HUDEP-2 (cell line): Measurements from ENCODE around the gene ZNF628.
A peak's percentile ranks its signal among the peaks of the same experiment; 100 is the strongest.

Source experiments
- DNase-seq, 76 experiments: peaks; one replicate each; lab custom pipeline; 2025; ENCODE audit not compliant: unreplicated experiment in 76 of 76; lab: John Stamatoyannopoulos, UW

The ZNF628 gene

DNA sequence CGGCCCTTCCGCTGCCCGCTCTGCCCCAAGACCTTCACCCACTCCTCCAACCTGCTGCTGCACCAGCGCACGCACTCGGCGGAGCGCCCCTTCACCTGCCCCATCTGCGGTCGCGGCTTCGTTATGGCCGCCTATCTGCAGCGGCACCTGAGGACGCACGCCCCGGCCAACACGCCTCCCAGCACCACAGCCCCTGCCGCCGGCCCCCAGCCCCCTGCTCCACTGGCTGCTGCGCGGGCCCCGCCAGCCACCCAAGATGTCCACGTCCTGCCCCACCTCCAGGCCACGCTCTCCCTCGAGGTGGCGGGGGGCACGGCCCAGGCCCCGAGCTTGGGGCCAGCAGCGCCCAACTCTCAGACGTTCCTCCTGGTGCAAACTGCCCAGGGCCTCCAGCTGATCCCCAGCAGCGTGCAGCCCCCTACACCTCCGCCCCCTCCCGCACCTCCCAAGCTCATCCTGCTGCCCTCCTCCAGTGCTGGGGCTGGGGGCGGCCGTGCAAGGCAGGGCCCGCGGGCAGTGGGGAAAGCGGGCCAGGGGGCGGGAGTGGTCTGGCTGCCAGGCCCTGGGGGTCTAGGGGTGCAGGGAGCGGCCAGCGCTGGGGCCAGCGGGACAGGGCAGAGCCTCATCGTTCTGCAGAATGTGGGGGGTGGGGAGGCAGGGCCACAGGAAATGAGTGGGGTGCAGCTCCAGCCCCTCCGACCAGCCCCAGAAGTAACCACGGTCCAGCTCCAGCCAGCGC lies 6.7 kb downstream of the ZNF628 start:
- no peak for DNase-seq

GRCh38 chr19:55483706-55484592 lies 7.5 kb downstream of the ZNF628 start:
- no peak for DNase-seq

DNA sequence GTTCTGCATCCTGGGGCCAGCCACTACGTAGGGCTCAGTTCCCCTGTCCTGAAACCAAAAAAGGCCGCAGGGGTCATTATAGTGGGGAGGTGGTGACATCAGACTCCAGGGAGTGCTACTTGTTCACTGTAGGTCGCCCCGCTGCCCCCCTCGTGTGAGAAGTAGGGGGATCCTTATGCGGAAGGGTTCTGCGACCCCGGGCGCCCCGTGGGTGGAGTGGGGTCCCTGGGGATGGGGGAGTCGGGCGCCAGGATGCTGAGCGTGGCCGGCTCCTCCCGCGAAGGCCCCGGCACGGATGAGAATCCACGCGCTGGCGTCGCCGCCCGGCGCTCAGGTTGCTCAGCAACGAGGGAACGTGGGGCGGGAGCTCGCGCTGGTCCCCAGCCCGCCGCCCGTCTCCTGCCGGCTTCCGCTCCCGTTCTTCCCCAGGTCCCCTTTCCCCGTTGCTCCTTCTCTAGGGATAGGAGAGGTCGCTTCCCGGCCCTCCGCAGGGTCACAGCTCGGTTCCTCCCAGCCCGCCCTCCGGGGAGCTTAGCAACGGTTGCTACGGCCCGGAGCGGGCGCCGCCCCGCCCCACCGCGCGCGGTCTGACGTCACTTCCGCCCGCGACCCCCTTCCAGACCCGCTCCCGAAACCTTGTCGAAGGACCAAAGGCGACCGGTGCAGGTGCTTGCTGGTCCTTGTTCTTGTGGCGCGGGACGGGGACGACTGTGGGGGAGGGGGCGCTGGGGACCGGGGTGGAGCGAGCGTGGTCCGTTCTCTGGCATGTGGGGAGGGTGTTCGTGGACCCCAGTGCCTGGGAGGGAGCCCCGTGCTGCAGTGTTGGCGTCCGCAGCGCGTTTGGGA lies 8.4 kb downstream of the ZNF628 start, which contains the start of gene NAT14:
Gene NAT14 (plus strand): TSS at position 596 of the 846 bp plus-strand sequence. CDS start 521 bp downstream, outside the sequence.
- DNase-seq: peak in 57 of 76 experiments; percentile 18 to 82 (median 60)

GRCh38 chr19:55485439-55486011 lies 9.1 kb downstream of the ZNF628 start:
- DNase-seq: no peak

DNA sequence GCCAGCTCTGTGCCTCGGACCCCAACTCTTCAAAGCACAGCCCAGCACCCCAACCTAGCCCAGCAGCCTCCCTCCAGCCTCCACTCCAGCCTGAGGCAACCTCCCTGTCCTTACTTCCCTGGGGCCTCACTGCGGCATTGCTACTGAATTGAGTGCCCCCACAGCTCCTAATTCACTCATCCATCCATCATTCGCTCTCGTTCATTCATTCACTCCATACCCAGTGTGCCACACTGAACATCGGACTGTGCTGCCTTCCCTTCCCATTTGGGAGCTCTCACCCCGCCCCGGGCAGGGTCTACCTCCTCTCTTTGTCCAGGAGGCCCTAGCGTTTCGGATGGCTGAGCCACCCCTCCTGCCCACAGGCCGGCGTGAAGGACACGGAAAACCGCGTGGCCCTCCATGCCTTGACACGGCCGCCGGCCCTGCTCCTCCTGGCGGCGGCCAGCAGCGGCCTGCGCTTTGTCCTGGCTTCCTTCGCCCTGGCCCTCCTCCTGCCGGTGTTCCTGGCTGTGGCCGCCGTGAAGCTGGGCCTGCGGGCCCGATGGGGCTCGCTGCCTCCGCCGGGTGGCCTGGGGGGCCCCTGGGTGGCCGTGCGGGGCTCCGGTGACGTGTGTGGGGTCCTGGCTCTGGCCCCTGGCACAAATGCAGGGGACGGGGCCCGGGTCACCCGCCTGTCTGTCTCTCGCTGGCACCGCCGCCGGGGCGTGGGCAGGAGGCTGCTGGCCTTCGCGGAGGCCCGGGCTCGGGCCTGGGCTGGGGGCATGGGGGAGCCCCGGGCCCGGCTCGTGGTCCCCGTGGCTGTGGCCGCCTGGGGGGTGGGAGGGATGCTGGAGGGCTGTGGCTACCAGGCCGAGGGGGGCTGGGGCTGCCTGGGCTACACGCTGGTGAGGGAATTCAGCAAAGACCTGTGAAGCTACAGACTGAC lies 9.9 kb downstream of the ZNF628 start:
- DNase-seq: no peak

- DNase-seq: peak in 48 of 76 experiments; percentile 18 to 86 (median 54)
Measured at GRCh38 chr19:55486971-55487923, 10.8 kb downstream of the ZNF628 start.

DNA sequence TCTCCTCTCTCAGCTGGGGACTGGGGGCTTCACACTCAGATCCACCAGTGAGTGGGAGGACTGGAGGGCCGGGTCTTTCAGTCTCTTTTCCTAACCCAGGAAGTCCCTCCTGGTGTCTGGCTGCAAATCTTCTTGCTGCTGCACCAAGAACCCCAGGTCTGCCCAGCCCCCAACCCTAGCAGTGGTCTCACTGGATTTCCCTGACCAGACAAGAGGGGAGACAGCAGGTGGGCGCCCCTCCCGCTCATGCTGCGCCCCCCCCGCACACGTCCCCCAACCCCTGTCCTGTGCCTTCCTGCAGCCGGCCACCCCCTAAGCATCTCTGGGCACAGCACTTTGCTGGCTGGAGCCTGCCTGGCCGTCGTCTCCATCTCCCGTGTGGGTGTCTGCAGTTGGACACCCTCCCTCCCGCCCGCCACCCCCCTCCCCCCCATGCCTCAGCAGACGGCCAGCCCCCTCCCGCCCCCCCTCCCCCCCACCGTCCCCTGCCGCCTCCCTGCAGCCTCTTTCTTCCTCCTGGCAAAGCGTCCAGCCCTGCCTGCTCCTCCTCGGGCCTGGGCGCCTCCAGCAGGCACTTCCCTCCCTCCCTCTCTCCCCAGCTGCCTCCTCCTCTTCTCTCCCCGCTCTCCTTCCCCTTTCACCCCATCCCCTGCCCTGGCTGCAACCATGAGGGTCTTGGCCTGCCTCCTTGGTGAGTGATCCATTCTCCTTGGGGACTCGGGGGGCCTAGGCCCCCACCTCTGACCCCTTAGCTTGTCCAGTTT lies 11.7 kb downstream of the ZNF628 start, which contains the start of gene SSC5D:
Gene SSC5D (plus strand): TSS at position 513 of the 764 bp plus-strand sequence. CDS start 154 bp downstream, at position 667.
- peak in 2 of 76 experiments; percentile 24 to 27 for DNase-seq

DNA sequence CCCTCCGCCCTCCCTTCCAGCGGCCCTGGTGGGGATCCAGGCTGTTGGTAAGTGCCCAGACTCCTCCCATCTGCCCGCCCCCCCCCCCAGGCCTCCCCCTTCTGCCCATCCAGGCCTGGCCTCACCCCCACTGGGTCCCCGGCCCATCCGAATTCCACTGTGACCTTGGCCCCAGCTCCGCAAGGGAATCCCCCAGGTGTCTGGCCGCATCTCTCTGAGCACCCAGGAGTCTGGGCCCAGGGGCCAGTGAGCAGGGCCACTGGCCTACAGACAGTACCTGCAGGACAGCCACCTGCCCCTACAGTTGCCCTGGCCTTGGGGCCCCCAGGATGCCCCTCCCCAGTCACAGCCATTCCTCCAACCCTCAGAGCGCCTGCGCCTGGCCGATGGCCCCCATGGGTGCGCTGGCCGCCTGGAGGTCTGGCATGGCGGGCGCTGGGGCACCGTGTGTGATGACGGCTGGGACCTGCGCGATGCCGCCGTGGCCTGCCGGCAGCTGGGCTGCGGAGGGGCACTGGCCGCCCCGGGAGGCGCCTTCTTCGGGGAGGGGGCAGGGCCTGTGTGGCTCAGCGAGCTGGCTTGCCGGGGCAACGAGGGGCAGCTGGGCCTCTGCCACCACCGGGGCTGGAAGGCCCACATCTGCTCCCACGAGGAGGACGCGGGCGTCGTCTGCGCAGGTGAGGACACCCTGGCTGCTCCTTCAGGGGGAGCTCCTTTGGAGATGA lies 12.7 kb downstream of the ZNF628 start:
- no peak for DNase-seq

- no peak for DNase-seq
Measured at GRCh38 chr19:55489711-55490477, 13.5 kb downstream of the ZNF628 start.

- DNase-seq: no peak
Measured at GRCh38 chr19:55490478-55491432, 14.3 kb downstream of the ZNF628 start.

- no peak for DNase-seq
Measured at GRCh38 chr19:55491546-55492360, 15.3 kb downstream of the ZNF628 start.

DNA sequence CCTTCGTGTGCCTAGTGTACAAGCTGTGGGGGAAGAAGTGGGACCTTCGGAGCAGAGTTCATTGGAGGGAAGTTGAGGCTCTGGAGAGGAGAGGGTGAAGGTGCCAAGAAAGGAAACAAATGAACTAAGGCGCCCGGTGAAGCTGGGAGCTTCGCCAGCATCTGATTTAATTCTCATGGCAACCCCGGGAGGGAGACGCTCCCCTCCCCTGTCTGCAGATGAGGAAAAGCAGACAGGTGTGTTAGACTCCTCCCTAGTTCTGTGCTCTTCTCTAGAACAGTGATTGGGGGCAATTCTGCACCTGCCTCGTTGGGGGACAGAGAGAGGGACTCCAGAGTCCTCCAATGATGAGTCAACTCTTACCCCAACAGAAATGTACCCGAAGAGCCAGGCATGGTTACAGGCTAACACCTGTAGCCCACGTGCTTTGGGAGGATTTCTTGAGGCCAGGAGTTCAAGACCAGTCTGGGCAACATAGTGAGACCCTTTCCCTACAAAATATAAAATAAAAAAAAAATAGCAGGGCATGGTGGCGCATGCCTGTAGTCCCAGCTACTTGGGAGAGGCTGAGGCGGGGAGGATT lies 16.0 kb downstream of the ZNF628 start:
- peak in 1 of 76 experiments; percentile 3 for DNase-seq

GRCh38 chr19:55493052-55493644 lies 16.7 kb downstream of the ZNF628 start:
- DNase-seq: no peak
